Panc1 (cell line): ENCODE data around the gene TMEM247. TPM values are rescaled to one million over a fixed set of nuclear protein-coding genes. Genes with fewer than 3 reads are reported as not detected.

Source experiments
- ATAC-seq: fragments of 200-7000 bp; cut with Tn5 transposase; 2 replicates; pipeline ENCODE4 v1.9.1; 2020; ENCODE audit warnings: mild to moderate bottlenecking, moderate library complexity
- BruUV-seq: library from RNA; stranded (reverse); fragments of 400-500 nt; replicated peaks from 2 replicates; lab custom pipeline; 2021; lab: Mats Ljungman, UMichigan
- CTCF ChIA-PET: fragments of 300-600 bp; sonication (Branson Sonifier 250); formaldehyde crosslinking; loops from one replicate; lab custom pipeline; 2022; ENCODE audit warnings: antibody characterized with exemption; lab: Charles Lee
- POLR2A ChIA-PET: fragments of 300-600 bp; sonication (Branson Sonifier 250); formaldehyde crosslinking; loops from one replicate; lab custom pipeline; 2022; ENCODE audit warnings: antibody characterized with exemption; lab: Charles Lee
- DNase-seq: peaks from one replicate; pipeline ENCODE4 v3.0.0-alpha.2; 2010; ENCODE audit warnings: low read depth, low spot score
- H3K27ac ChIP-seq: 2 replicates; pipeline ENCODE4 v1.5.1; 2011; ENCODE audit warnings: mild to moderate bottlenecking, low read length, inconsistent platforms
- H3K27me3 ChIP-seq: fragments of 200-500 bp; sonication (Bioruptor generic); 2 replicates; pipeline ENCODE4 v1.6.0; 2014; ENCODE audit warnings: low read length, inconsistent platforms; ENCODE audit not compliant: control insufficient read depth, insufficient read depth
- H3K36me3 ChIP-seq: fragments of 200-500 bp; sonication (Bioruptor generic); 2 replicates; pipeline ENCODE4 v1.5.1; 2014; ENCODE audit warnings: inconsistent platforms, mild to moderate bottlenecking, low read length, moderate library complexity; ENCODE audit not compliant: control insufficient read depth, insufficient read depth
- H3K4me1 ChIP-seq: 2 replicates; pipeline ENCODE4 v1.5.1; 2011; ENCODE audit warnings: inconsistent platforms, mild to moderate bottlenecking, low read length, moderate library complexity; ENCODE audit not compliant: control insufficient read depth, insufficient read depth
- H3K4me3 ChIP-seq, 2 experiments: 2 replicates each; pipeline ENCODE4 v1.5.1; 2011 to 2012; ENCODE audit warnings: low read depth in 2 of 2, low read length in 2 of 2, mild to moderate bottlenecking in 2 of 2, inconsistent platforms in 1 of 2, moderate library complexity in 1 of 2
- H3K9me3 ChIP-seq: fragments of 200-500 bp; sonication (Bioruptor generic); 2 replicates; pipeline ENCODE4 v1.5.1; 2014; ENCODE audit warnings: low read depth, mild to moderate bottlenecking, inconsistent platforms, low read length, moderate library complexity; ENCODE audit not compliant: control insufficient read depth, insufficient read depth
- POLR2AphosphoS5 ChIP-seq: IDR thresholded peaks from 2 replicates; pipeline ENCODE4 v1.6.1; 2012; ENCODE audit warnings: mild to moderate bottlenecking, low read depth, low read length, moderate library complexity
- SIN3A ChIP-seq: IDR thresholded peaks from 2 replicates; pipeline ENCODE4 v1.6.1; 2012; ENCODE audit warnings: low read depth, mild to moderate bottlenecking, low read length, moderate library complexity, borderline replicate concordance; ENCODE audit not compliant: insufficient read depth
- TCF7L2 ChIP-seq: IDR thresholded peaks from 2 replicates; pipeline ENCODE4 v1.6.1; 2011; ENCODE audit warnings: mild to moderate bottlenecking, low read depth, low read length, inconsistent platforms
- in situ Hi-C: cut with HindIII; loops from 2 replicates; pipeline ENCODE4 v1.10.0; 2016; ENCODE audit warnings: low sequenced_read_pairs, low pct_unique_long_range_greater_than_20kb
- intact Hi-C: fragments of 100-400 bp; cut with micrococcal nuclease; formaldehyde crosslinking; loops from one replicate; pipeline ENCODE4 v1.10.0; 2022; ENCODE audit not compliant: unreplicated experiment
- total RNA-seq: library from RNA; stranded (reverse); gene quantifications from one replicate; pipeline ENCODE4 v1.2.1, GENCODE V29; 2021; ENCODE audit not compliant: unreplicated experiment
- TF ChIP-seq, protein P1 (sequence below), 2 experiments: IDR thresholded peaks; 2 replicates each; pipeline ENCODE4 v1.6.1; 2011 to 2012; ENCODE audit warnings: low read depth in 2 of 2, control low read depth in 1 of 2, low read length in 1 of 2, mild to moderate bottlenecking in 1 of 2, moderate library complexity in 1 of 2; ENCODE audit not compliant: insufficient read depth in 1 of 2
- TF ChIP-seq, protein P2 (sequence below): fragments of 450-650 bp; IDR thresholded peaks from 2 replicates; pipeline ENCODE4 v1.5.1; 2017; ENCODE audit warnings: mild to moderate bottlenecking

TMEM247 gene
- total RNA-seq, 1 experiment from 2014 or later = not detected

GRCh38 chr2:46485002-46485401 is 5.6 kb downstream of the TMEM247 start:
- H3K4me1 ChIP-seq = no peaks in the 10 kb centered on the region; the same call in 1 of the 2 replicates
- DNase-seq (no peak), ATAC-seq (no peak)
- intact Hi-C loops (no loop called here), in situ Hi-C loops (no loop called here)
- ChIA-PET POLR2A (interaction anchor here (0.6 kb wide), 1 partner anchor 17 kb away, joined by 10 read pairs; no protein-coding TSS in a partner anchor), CTCF (no interaction called here)
- peaks cover 5% of the 10 kb centered on the region; the same call in 1 of the 2 replicates for H3K27me3 ChIP-seq
- BruUV-seq = no TSS peak
- no peaks in the 10 kb centered on the region for H3K9me3 ChIP-seq
- TF ChIP-seq, protein P1, sequence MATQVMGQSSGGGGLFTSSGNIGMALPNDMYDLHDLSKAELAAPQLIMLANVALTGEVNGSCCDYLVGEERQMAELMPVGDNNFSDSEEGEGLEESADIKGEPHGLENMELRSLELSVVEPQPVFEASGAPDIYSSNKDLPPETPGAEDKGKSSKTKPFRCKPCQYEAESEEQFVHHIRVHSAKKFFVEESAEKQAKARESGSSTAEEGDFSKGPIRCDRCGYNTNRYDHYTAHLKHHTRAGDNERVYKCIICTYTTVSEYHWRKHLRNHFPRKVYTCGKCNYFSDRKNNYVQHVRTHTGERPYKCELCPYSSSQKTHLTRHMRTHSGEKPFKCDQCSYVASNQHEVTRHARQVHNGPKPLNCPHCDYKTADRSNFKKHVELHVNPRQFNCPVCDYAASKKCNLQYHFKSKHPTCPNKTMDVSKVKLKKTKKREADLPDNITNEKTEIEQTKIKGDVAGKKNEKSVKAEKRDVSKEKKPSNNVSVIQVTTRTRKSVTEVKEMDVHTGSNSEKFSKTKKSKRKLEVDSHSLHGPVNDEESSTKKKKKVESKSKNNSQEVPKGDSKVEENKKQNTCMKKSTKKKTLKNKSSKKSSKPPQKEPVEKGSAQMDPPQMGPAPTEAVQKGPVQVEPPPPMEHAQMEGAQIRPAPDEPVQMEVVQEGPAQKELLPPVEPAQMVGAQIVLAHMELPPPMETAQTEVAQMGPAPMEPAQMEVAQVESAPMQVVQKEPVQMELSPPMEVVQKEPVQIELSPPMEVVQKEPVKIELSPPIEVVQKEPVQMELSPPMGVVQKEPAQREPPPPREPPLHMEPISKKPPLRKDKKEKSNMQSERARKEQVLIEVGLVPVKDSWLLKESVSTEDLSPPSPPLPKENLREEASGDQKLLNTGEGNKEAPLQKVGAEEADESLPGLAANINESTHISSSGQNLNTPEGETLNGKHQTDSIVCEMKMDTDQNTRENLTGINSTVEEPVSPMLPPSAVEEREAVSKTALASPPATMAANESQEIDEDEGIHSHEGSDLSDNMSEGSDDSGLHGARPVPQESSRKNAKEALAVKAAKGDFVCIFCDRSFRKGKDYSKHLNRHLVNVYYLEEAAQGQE (IDR thresholded peaks at IDR 0.05; ENCODE audit: insufficient read depth in 1 of 2, low read depth in 2 of 2, low read length in 1 of 2) = no peak
- TF ChIP-seq TCF7L2 (no peak), POLR2AphosphoS5 (no peak), SIN3A (no peak)
- TF ChIP-seq, protein P2, sequence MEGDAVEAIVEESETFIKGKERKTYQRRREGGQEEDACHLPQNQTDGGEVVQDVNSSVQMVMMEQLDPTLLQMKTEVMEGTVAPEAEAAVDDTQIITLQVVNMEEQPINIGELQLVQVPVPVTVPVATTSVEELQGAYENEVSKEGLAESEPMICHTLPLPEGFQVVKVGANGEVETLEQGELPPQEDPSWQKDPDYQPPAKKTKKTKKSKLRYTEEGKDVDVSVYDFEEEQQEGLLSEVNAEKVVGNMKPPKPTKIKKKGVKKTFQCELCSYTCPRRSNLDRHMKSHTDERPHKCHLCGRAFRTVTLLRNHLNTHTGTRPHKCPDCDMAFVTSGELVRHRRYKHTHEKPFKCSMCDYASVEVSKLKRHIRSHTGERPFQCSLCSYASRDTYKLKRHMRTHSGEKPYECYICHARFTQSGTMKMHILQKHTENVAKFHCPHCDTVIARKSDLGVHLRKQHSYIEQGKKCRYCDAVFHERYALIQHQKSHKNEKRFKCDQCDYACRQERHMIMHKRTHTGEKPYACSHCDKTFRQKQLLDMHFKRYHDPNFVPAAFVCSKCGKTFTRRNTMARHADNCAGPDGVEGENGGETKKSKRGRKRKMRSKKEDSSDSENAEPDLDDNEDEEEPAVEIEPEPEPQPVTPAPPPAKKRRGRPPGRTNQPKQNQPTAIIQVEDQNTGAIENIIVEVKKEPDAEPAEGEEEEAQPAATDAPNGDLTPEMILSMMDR = no peak
- H3K27ac ChIP-seq = no peak overlapping the region
- H3K4me3 ChIP-seq = no peak overlapping the region
- H3K36me3 ChIP-seq = no peaks in the 10 kb centered on the region

DNA sequence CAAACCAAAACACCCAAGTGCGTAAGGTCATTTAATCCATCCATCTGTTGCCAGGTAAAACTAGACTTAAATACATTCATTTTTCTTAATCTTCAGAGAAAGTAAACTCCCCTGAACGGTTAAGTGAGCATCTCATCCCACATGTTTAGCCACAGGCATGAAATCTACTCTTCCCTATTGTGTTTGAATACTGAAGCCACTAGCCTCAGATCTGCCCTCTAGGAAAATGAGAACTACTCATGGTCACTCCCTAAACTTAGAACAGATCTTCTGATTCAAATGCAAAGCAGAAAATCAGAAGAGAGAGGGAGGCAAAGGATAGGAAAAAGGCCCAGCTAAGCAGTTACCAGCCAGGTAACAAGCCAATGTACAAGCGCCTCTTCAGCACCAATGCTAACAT is 7.1 kb downstream of the TMEM247 start:
- H3K27me3 ChIP-seq = peaks cover under 1% of the 10 kb centered on the region; the same call in 1 of the 2 replicates
- no TSS peak for BruUV-seq
- H3K9me3 ChIP-seq = no peaks in the 10 kb centered on the region
- ATAC-seq (no peak), DNase-seq (no peak)
- intact Hi-C loops = no loop called here
- ChIA-PET POLR2A (no interaction called here), CTCF (no interaction called here)
- in situ Hi-C loops = no loop called here
- no peaks in the 10 kb centered on the region; the same call in 1 of the 2 replicates for H3K4me1 ChIP-seq
- no peak overlapping the region for H3K27ac ChIP-seq
- H3K36me3 ChIP-seq = no peaks in the 10 kb centered on the region
- TF ChIP-seq, protein P2 = no peak
- no peak for TF ChIP-seq SIN3A
- no peak for TF ChIP-seq TCF7L2
- TF ChIP-seq, protein P1 (IDR thresholded peaks at IDR 0.05; ENCODE audit: insufficient read depth in 1 of 2, low read depth in 2 of 2, low read length in 1 of 2) = no peak
- TF ChIP-seq POLR2AphosphoS5 = no peak
- no peak overlapping the region for H3K4me3 ChIP-seq
